T-helper 1 cell treated with Interleukin-12 subunit alpha and Interleukin-12 subunit beta and Interleukin-4 antibody, amounts not matched to agents 30 μg/mL and 1 μg/mL, for 36 hours (primary cell): ENCODE data around the gene LRRC8A.
A peak's percentile ranks its signal among the peaks of the same experiment; 100 is the strongest.
"Not testable (repeated sequence)": the region's sequence is repeated elsewhere in the genome, so short reads cannot be mapped to it uniquely, and the experiment has no call there.

Experiments used
- H3K27ac Mint-ChIP-seq: one replicate; pipeline ENCODE4 v1.8.0; 2021; ENCODE audit warnings: mild to moderate bottlenecking, mixed read lengths
- H3K27me3 Mint-ChIP-seq: one replicate; pipeline ENCODE4 v1.8.0; 2021; ENCODE audit warnings: low read depth, mixed read lengths
- H3K36me3 Mint-ChIP-seq: one replicate; pipeline ENCODE4 v1.8.0; 2021; ENCODE audit warnings: low read depth, mixed read lengths
- H3K4me1 Mint-ChIP-seq: one replicate; pipeline ENCODE4 v1.8.0; 2021; ENCODE audit warnings: low read depth, mixed read lengths
- H3K4me3 Mint-ChIP-seq: one replicate; pipeline ENCODE4 v1.8.0; 2021; ENCODE audit warnings: mild to moderate bottlenecking, moderate library complexity, mixed read lengths
- H3K9me3 Mint-ChIP-seq: one replicate; pipeline ENCODE4 v1.8.0; 2021; ENCODE audit warnings: mixed read lengths

Gene LRRC8A

DNA sequence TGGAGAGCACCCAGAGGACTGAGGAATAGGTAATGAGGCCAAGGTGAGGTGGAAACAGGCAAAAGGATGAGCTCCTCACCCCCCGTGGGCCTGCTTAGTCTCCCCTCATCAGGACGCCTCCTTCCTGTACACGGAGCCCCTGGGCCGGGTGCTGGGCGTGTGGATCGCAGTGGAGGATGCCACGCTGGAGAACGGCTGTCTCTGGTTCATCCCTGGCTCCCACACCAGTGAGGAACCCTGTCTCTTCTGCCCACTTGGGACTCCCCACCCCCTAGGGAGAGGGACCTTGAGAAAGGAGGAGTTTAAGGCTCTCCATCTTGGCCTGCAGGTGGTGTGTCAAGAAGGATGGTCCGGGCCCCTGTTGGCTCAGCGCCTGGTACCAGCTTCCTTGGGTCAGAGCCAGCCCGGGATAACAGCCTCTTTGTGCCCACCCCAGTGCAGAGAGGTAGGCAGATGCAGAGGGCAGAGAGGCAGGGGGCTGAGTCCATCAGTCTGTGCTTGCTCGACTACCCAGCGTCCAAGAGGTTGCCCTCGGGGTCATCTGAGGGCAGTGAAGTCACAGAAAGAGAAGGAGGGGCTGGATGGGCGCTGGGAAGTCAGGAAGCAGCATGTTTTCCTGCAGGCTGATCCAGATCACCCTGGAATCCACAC, 58.5 kb downstream of the LRRC8A start:
- H3K4me3 Mint-ChIP-seq: no peak overlapping the region
- no peaks in the 10 kb centered on the region for H3K4me1 Mint-ChIP-seq
- no peak overlapping the region for H3K27ac Mint-ChIP-seq
- H3K36me3 Mint-ChIP-seq: peaks cover 1% of the 10 kb centered on the region
- H3K27me3 Mint-ChIP-seq: no peaks in the 10 kb centered on the region
- H3K9me3 Mint-ChIP-seq: no peaks in the 10 kb centered on the region

DNA sequence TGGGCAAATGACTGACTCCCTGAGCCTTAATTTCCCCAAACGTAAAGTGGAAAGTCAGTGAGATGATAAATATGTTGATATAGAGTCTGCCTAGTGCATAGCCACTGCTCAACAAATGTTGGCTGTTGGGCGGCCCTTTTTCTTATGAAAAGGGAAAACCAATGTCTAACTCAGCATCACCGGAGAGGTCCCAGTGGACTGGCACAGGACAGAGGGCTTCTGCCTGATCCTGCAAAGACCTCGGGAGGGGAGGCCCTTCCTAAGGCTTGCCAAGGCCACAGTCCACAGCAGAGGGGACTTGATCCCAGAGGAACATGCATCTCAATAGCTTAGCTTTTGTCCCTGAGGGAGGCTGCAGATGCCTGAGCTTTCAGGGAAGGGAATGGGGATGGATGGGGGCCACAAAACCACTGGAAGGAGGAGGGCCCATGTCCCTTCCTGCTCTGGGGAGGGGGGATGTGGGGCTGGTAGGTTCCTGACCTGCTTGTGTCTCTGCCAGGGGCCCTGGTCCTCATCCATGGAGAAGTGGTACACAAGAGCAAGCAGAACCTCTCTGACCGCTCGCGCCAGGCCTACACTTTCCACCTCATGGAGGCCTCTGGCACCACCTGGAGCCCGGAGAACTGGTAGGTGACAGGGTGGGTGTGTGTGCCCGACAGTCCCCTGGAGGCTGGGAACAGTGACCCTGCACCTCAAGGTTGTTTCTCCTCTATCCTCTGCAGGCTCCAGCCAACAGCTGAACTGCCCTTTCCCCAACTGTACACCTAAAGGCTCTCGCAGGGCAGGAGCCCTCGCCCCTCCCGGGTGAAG, 59.2 kb downstream of the LRRC8A start:
- H3K4me3 Mint-ChIP-seq: no peak overlapping the region
- peaks cover 7% of the 10 kb centered on the region for H3K4me1 Mint-ChIP-seq
- no peaks in the 10 kb centered on the region for H3K27me3 Mint-ChIP-seq
- H3K36me3 Mint-ChIP-seq: peaks cover 8% of the 10 kb centered on the region
- H3K9me3 Mint-ChIP-seq: no peaks in the 10 kb centered on the region
- H3K27ac Mint-ChIP-seq: no peak overlapping the region

DNA sequence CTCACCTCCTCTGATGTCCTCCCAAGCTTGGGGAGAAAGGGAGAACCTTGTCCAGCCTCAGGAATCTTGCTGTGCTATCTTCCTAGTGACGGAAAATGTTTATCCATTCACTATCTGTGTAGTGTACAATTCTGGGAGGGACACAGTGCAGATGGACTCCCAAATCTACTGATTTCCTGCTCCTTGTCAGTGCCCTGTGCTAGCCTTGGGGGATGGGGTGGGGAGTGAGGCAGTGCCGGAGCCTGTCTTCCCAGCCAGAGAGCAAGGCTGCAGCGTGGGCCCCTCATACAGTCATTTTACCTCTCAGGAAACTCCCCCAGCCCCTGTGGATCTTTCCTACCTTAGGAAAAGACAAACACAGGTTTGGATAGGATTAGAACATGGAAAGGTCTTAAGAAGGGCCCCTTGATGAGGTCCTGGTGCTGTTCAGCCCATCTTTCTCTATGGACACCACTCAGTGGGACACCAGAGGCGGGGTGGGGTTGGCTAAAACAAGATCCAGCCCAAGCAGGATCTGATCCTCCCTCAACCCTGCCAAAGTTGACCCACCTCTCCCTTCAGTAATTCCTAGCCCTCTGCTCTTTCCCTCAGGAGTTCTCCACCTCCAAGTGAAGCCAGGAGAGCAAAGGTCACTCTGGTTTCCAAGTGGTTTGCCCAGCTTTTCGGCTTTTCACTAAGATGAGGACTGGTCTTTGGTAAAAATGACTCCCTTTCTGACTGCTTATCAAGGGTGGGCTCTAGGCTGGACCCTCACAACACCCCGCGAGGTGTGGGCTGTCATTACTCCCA, 62.1 kb downstream of the LRRC8A start:
- H3K4me1 Mint-ChIP-seq: peaks cover 20% of the 10 kb centered on the region
- H3K4me3 Mint-ChIP-seq: no peak overlapping the region
- no peak overlapping the region for H3K27ac Mint-ChIP-seq
- H3K27me3 Mint-ChIP-seq: no peaks in the 10 kb centered on the region
- H3K36me3 Mint-ChIP-seq: peaks cover 10% of the 10 kb centered on the region
- H3K9me3 Mint-ChIP-seq: no peaks in the 10 kb centered on the region

DNA sequence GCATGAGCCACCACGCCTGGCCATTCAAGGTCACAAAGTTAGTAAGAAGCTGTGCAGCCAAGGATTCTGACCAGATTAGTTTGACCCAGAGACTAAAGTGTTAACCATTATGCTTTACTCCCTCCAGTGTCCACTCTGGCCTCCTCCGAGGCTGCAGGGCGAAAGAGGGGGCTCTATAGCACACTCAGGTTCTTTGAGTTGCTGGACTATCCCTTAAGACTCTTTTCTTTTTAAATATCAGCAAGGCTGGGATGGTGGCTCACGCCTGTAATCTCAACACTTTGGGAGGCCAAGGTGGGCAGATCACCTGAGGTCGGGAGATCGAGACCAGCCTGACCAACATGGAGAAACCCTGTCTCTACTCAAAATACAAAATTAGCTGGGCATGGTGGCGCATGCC, 63.0 kb downstream of the LRRC8A start:
- H3K4me1 Mint-ChIP-seq: peaks cover 20% of the 10 kb centered on the region
- not testable (repeated sequence) for H3K4me3 Mint-ChIP-seq, H3K27ac Mint-ChIP-seq, H3K27me3 Mint-ChIP-seq, H3K9me3 Mint-ChIP-seq
- peaks cover 10% of the 10 kb centered on the region for H3K36me3 Mint-ChIP-seq

DNA sequence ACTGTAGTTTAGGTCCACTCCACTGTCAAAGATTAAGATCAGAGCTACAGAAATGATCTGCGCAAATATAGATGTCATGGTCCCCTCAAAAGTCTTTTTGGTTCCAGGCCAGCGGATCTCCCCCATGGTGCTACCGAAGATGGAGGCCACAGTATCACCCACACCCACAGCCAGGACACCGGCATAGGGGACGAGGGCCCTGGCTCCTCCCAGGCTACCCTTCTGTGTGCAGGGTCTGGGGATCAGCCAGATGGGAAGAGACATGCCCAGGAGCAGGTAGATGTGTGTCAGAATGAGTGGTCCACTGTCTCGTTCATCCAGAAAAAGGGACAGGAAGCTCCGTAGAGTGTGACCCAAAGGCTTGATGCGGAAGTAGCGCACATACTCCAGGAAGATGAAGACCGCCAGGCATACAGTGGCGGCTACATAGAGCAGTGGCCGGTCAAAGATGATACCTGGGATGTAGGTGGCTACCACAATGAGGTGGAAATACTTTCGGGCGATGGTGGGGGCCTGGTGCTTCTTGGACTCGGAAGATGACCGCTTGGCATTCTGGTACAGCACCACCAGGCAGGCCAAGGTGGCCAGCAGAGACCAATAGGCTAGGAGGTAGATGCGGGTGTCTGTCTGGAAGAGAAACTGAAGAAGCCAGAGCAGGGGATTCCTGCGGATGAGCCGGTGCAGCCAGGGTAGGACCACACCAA, 64.0 kb downstream of the LRRC8A start:
- Mint-ChIP-seq H3K27ac (peak overlapping the region; percentile 99), H3K4me3 (peak overlapping the region; percentile 100)

DNA sequence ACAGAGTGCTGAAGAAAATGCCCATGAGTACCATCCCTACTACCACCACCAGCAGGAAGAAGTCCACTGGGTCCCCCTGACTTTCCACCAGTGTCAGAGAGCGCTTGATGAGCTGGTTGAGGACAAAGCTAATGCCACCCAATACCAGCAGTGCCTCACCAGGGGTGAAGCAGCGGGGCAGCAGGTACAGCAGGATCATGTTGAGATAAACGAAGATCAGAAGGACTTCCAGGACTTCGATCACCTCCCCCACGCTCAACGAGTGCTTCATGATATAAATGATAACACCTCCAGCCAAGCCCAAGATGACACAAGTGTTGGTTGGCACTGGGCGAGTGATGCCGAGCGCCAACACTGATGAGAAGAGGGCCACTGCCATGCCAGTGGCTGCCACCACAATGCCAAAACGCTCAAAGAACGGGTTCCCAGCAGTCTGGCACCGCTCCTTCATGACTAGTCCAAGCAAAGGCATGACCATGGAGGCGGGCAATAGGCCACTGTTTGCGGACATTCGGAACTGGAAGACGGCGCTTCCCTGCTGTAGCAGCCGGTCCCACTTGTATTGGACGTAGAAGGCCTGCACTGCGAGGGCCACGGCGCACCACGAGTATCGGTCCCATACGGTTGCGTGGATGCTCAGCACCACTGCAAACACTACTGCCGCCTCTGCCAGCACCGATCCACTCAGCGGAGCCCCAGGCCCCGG, 64.8 kb downstream of the LRRC8A start:
- peak overlapping the region; percentile 99 for H3K27ac Mint-ChIP-seq
- peaks cover 14% of the 10 kb centered on the region for H3K36me3 Mint-ChIP-seq
- H3K4me1 Mint-ChIP-seq: peaks cover 20% of the 10 kb centered on the region
- H3K9me3 Mint-ChIP-seq: no peaks in the 10 kb centered on the region
- H3K4me3 Mint-ChIP-seq: peak overlapping the region; percentile 100
- H3K27me3 Mint-ChIP-seq: no peaks in the 10 kb centered on the region

More for the DNA sequence above, 64.0 kb downstream of the LRRC8A start:
- H3K27me3 Mint-ChIP-seq: no peaks in the 10 kb centered on the region
- peaks cover 12% of the 10 kb centered on the region for H3K36me3 Mint-ChIP-seq
- H3K9me3 Mint-ChIP-seq: no peaks in the 10 kb centered on the region
- peaks cover 20% of the 10 kb centered on the region for H3K4me1 Mint-ChIP-seq

DNA sequence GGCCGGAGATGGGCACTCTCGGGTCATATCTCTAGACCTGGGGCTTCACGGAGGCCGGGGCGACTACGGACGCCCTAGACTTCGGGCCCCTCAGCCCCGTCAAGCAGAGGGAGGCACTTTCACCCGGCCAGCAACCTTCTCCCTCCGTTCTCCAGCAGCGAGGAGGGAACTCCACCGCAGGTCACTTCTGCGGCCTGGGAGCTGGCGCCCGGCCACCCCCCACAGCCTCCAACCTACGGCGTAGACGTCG, 65.3 kb downstream of the LRRC8A start:
- Mint-ChIP-seq H3K36me3 (peaks cover 14% of the 10 kb centered on the region), H3K27ac (peak overlapping the region; percentile 99), H3K4me3 (peak overlapping the region; percentile 100), H3K27me3 (no peaks in the 10 kb centered on the region), H3K4me1 (peaks cover 20% of the 10 kb centered on the region), H3K9me3 (no peaks in the 10 kb centered on the region)

DNA sequence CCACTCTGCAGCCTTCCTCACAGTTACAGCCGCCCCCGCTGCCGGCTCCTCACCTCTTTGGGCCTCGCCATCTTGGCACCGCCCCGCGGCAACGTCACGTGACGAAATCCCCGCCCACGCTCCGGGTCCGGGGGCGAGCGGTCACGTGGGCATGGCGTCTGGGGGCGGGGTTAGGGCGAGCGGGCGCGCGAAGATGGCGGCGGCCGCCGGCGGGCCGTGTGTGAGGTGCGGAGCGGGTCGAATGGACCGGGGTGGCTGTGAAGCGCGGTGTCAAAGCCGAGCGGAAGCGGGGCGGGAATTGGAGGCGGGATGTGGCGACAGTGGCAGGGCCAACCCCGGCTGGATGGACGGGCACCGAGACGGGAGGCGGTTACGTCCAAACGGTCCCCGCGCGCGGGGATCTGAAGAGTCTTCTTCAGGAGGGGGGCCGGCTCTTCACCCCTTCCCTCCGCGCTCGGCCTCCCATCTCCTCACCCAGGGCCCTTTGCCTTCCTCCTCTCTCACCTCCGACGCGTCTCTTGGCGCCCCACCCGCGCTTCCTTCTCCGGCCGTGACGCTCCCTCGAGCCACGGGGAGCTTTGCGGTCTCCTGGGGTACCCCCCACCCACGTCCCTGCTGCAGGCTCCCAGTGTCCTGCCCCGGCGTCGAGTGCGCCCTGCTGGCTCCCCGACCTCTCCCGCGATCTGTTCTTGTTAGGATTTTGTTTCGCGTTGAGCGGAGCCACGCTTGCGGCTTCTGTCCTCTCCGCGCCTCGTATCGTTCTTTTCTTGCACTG, 65.8 kb downstream of the LRRC8A start, which contains the start of the genes DOLK and NUP188:
DOLK (minus strand) TSS at position 77 of the 775 bp plus-strand sequence. CDS start 300 bp downstream, outside the sequence.
NUP188 (plus strand) TSS at position 173 of the 775 bp plus-strand sequence; CDS start at position 194, 21 bp downstream.
- peak within 1 kb of the TSS; percentile 100 for H3K4me3 Mint-ChIP-seq
- peak within 1 kb of the TSS; percentile 99 for H3K27ac Mint-ChIP-seq
- H3K4me1 Mint-ChIP-seq: peaks cover 20% of the 10 kb centered on the region
- H3K36me3 Mint-ChIP-seq: peaks cover 15% of the 10 kb centered on the region
- no peaks in the 10 kb centered on the region for H3K27me3 Mint-ChIP-seq
- H3K9me3 Mint-ChIP-seq: no peaks in the 10 kb centered on the region

DNA sequence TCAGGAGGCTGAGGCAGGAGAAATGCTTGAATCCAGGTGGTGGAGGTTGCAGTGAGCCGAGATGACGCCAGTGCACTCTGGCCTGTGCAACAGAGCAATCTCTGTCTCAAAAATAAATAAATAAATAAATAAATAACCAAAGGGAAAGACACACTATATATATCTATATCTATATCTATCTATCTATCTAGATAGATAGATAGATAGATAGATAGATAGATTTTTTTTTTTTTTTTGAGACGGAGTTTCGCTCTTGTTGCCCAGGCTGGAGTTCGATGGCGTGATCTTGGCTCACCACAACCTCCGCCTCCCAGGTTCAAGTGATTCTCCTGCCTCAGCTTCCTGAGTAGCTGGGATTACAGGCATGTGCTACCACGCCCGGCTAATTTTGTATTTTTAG, 79.5 kb downstream of the LRRC8A start:
- not testable (repeated sequence) for H3K27ac Mint-ChIP-seq, H3K27me3 Mint-ChIP-seq, H3K4me1 Mint-ChIP-seq, H3K9me3 Mint-ChIP-seq, H3K4me3 Mint-ChIP-seq
- H3K36me3 Mint-ChIP-seq: peaks cover 29% of the 10 kb centered on the region
